ENCODE data around the gene LRRC18.
A peak's percentile ranks its signal among the peaks of the same experiment; 100 is the strongest.

Gene LRRC18

GRCh38 chr10:48958598-48959190 is 19.1 kb upstream of the LRRC18 start:
- in situ Hi-C loops (cut with MboI; ENCODE audit: low sequenced_read_pairs) = no loop called here
- H3K27me3 ChIP-seq (ENCODE audit: low read depth) = no peaks in the 10 kb centered on the region

GRCh38 chr10:48957361-48958151 is 17.9 kb upstream of the LRRC18 start:
- Histone ChIP-seq H3K4me1 (no peaks in the 10 kb centered on the region), H3K27me3 (ENCODE audit: low read depth) (no peaks in the 10 kb centered on the region), H3K4me3 (no peak overlapping the region), H3K36me3 (replicated peaks) (no peaks in the 10 kb centered on the region), H3K9me3 (no peaks in the 10 kb centered on the region)
- DNase-seq (ENCODE audit: low spot score in 2 of 2) = no peak
- in situ Hi-C loops (cut with MboI; ENCODE audit: low sequenced_read_pairs) = no loop called here

More at GRCh38 chr10:48958598-48959190, 19.1 kb upstream of the LRRC18 start:
- Histone ChIP-seq H3K9me3 (no peaks in the 10 kb centered on the region), H3K4me1 (no peaks in the 10 kb centered on the region), H3K4me3 (no peak overlapping the region), H3K36me3 (replicated peaks) (no peaks in the 10 kb centered on the region)
- DNase-seq (ENCODE audit: low spot score in 2 of 2) = no peak

GRCh38 chr10:48951707-48952106 is 12.1 kb upstream of the LRRC18 start:
- in situ Hi-C loops (cut with MboI; ENCODE audit: low sequenced_read_pairs) = no loop called here

GRCh38 chr10:48948470-48949037 is 8.9 kb upstream of the LRRC18 start:
- Histone ChIP-seq H3K4me1 (no peaks in the 10 kb centered on the region), H3K36me3 (replicated peaks) (no peaks in the 10 kb centered on the region), H3K4me3 (no peak overlapping the region), H3K27me3 (ENCODE audit: low read depth) (no peaks in the 10 kb centered on the region), H3K9me3 (no peaks in the 10 kb centered on the region)
- in situ Hi-C loops (cut with MboI; ENCODE audit: low sequenced_read_pairs) = no loop called here
- no peak for DNase-seq (ENCODE audit: low spot score in 2 of 2)

More at GRCh38 chr10:48951707-48952106, 12.1 kb upstream of the LRRC18 start:
- H3K27me3 ChIP-seq (ENCODE audit: low read depth) = no peaks in the 10 kb centered on the region
- no peak overlapping the region for H3K4me3 ChIP-seq
- DNase-seq (ENCODE audit: low spot score in 2 of 2) = no peak
- no peaks in the 10 kb centered on the region for H3K4me1 ChIP-seq
- no peaks in the 10 kb centered on the region for H3K9me3 ChIP-seq
- H3K36me3 ChIP-seq (replicated peaks) = no peaks in the 10 kb centered on the region

GRCh38 chr10:48947690-48948469 is 8.2 kb upstream of the LRRC18 start:
- Histone ChIP-seq H3K36me3 (replicated peaks) (no peaks in the 10 kb centered on the region), H3K4me3 (no peak overlapping the region), H3K9me3 (no peaks in the 10 kb centered on the region), H3K4me1 (no peaks in the 10 kb centered on the region), H3K27me3 (ENCODE audit: low read depth) (no peaks in the 10 kb centered on the region)
- DNase-seq (ENCODE audit: low spot score in 2 of 2) = no peak
- in situ Hi-C loops (cut with MboI; ENCODE audit: low sequenced_read_pairs) = no loop called here

- no peaks in the 10 kb centered on the region for H3K4me1 ChIP-seq
- in situ Hi-C loops (cut with MboI; ENCODE audit: low sequenced_read_pairs) = no loop called here
- no peaks in the 10 kb centered on the region for H3K9me3 ChIP-seq
- H3K27me3 ChIP-seq (ENCODE audit: low read depth) = no peaks in the 10 kb centered on the region
- peak in 1 of 2 experiments; percentile 3 for DNase-seq (ENCODE audit: low spot score in 2 of 2)
- no peak overlapping the region for H3K4me3 ChIP-seq
- no peaks in the 10 kb centered on the region for H3K36me3 ChIP-seq (replicated peaks)
Measured at GRCh38 chr10:48946891-48947500, 7.4 kb upstream of the LRRC18 start.

GRCh38 chr10:48946332-48946731 is 6.7 kb upstream of the LRRC18 start:
- H3K36me3 ChIP-seq (replicated peaks) = no peaks in the 10 kb centered on the region
- no peaks in the 10 kb centered on the region for H3K4me1 ChIP-seq
- H3K9me3 ChIP-seq = no peaks in the 10 kb centered on the region
- DNase-seq (ENCODE audit: low spot score in 2 of 2) = no peak
- no peaks in the 10 kb centered on the region for H3K27me3 ChIP-seq (ENCODE audit: low read depth)
- in situ Hi-C loops (cut with MboI; ENCODE audit: low sequenced_read_pairs) = no loop called here
- no peak overlapping the region for H3K4me3 ChIP-seq

- Histone ChIP-seq H3K4me3 (no peak overlapping the region), H3K9me3 (no peaks in the 10 kb centered on the region), H3K36me3 (replicated peaks) (no peaks in the 10 kb centered on the region), H3K4me1 (no peaks in the 10 kb centered on the region), H3K27me3 (ENCODE audit: low read depth) (no peaks in the 10 kb centered on the region)
- in situ Hi-C loops (cut with MboI; ENCODE audit: low sequenced_read_pairs) = no loop called here
- DNase-seq (ENCODE audit: low spot score in 2 of 2) = no peak
Measured at GRCh38 chr10:48945441-48946130, 5.9 kb upstream of the LRRC18 start.

GRCh38 chr10:48944171-48944570 is 4.5 kb upstream of the LRRC18 start:
- in situ Hi-C loops (cut with MboI; ENCODE audit: low sequenced_read_pairs) = no loop called here
- no peak for DNase-seq (ENCODE audit: low spot score in 2 of 2)
- Histone ChIP-seq H3K4me1 (no peaks in the 10 kb centered on the region), H3K9me3 (no peaks in the 10 kb centered on the region), H3K36me3 (replicated peaks) (no peaks in the 10 kb centered on the region), H3K4me3 (no peak overlapping the region), H3K27me3 (ENCODE audit: low read depth) (no peaks in the 10 kb centered on the region)

GRCh38 chr10:48943096-48943495 is 3.5 kb upstream of the LRRC18 start:
- no peaks in the 10 kb centered on the region for H3K27me3 ChIP-seq (ENCODE audit: low read depth)
- no peaks in the 10 kb centered on the region for H3K9me3 ChIP-seq
- DNase-seq (ENCODE audit: low spot score in 2 of 2) = no peak
- no peaks in the 10 kb centered on the region for H3K36me3 ChIP-seq (replicated peaks)
- no peaks in the 10 kb centered on the region for H3K4me1 ChIP-seq
- in situ Hi-C loops (cut with MboI; ENCODE audit: low sequenced_read_pairs) = no loop called here
- no peak overlapping the region for H3K4me3 ChIP-seq

- Histone ChIP-seq H3K4me1 (no peaks in the 10 kb centered on the region), H3K36me3 (replicated peaks) (no peaks in the 10 kb centered on the region), H3K9me3 (no peaks in the 10 kb centered on the region), H3K27me3 (ENCODE audit: low read depth) (no peaks in the 10 kb centered on the region), H3K4me3 (no peak overlapping the region)
- no peak for DNase-seq (ENCODE audit: low spot score in 2 of 2)
- in situ Hi-C loops (cut with MboI; ENCODE audit: low sequenced_read_pairs) = no loop called here
Measured at GRCh38 chr10:48941427-48942075, 1.9 kb upstream of the LRRC18 start.

- no peak overlapping the region for H3K4me3 ChIP-seq
- no peaks in the 10 kb centered on the region for H3K36me3 ChIP-seq (replicated peaks)
- no peaks in the 10 kb centered on the region for H3K9me3 ChIP-seq
- H3K27me3 ChIP-seq (ENCODE audit: low read depth) = no peaks in the 10 kb centered on the region
- no peaks in the 10 kb centered on the region for H3K4me1 ChIP-seq
- no peak for DNase-seq (ENCODE audit: low spot score in 2 of 2)
- in situ Hi-C loops (cut with MboI; ENCODE audit: low sequenced_read_pairs) = no loop called here
Measured at GRCh38 chr10:48940958-48941357, 1.3 kb upstream of the LRRC18 start.

GRCh38 chr10:48940372-48940771 is 732 bp upstream of the LRRC18 start:
- in situ Hi-C loops (cut with MboI; ENCODE audit: low sequenced_read_pairs) = no loop called here
- Histone ChIP-seq H3K36me3 (replicated peaks) (no peaks in the 10 kb centered on the region), H3K9me3 (no peaks in the 10 kb centered on the region), H3K27me3 (ENCODE audit: low read depth) (no peaks in the 10 kb centered on the region), H3K4me3 (no peak overlapping the region), H3K4me1 (no peaks in the 10 kb centered on the region)
- DNase-seq (ENCODE audit: low spot score in 2 of 2) = no peak

All from HAP-1 (cell line).